Measurements from ENCODE around the gene VAV1. TPM values are rescaled to one million over a fixed set of nuclear protein-coding genes. Genes with fewer than 3 reads are reported as not detected.

Gene VAV1
- total and polyA plus RNA-seq, 10 of the 15 experiments (the other 5 are each of a cell fraction or from before 2014, with no cell fraction given): 1.6 to 76.8 (median 40.7) TPM

Small RNA genes within 50 kb of the gene (microRNA-seq; reads per million reads assigned to microRNA genes)
- gene MIR6791: 0.75 reads per million

Other genes with a start within 250 kb of the VAV1 start
Only the 7 nearest of the 9 such genes appear.
- 421 and 441 TPM in 2 replicates for gene CD70, start 181.6 kb upstream of the VAV1 start, total RNA-seq (2014; rRNA removed)
- gene CD70, start 181.6 kb upstream of the VAV1 start, total RNA-seq (2014; rRNA removed; fragmentation: Illumina TruSeq; extraction: Trizol): 151 and 155 TPM in 2 replicates
- 269 and 285 TPM in 2 replicates for gene CD70, start 181.6 kb upstream of the VAV1 start, total RNA-seq (2021)
- 117 and 262 TPM in 2 replicates for gene CD70, start 181.6 kb upstream of the VAV1 start, polyA plus RNA-seq (2011; rRNA removed)
- 9.4 and 52.9 TPM in 2 replicates for gene CD70, start 181.6 kb upstream of the VAV1 start, polyA plus RNA-seq (2014; fragmentation: Illumina TruSeq; extraction: Trizol)
- 10 to 100 TPM; 16.4 to 35.8 TPM for gene CD70, start 181.6 kb upstream of the VAV1 start, polyA plus RNA-seq (2014; fragmentation: Nextera tagmentation; extraction: Ambion mirVana)
- gene CD70, start 181.6 kb upstream of the VAV1 start, polyA plus RNA-seq (2014; rRNA removed): 405 and 437 TPM in 2 replicates
- gene CD70, start 181.6 kb upstream of the VAV1 start, polyA plus RNA-seq (2016; fragmentation: Nextera tagmentation; extraction: Ambion mirVana): 100 to 1,000 TPM; 348 to 371 TPM
- gene TNFSF14, start 102.5 kb upstream of the VAV1 start, total RNA-seq (2014; rRNA removed): 37.2 and 38.9 TPM in 2 replicates
- gene TNFSF14, start 102.5 kb upstream of the VAV1 start, total RNA-seq (2014; rRNA removed; fragmentation: Illumina TruSeq; extraction: Trizol): 30.6 and 31.4 TPM in 2 replicates
- 36.7 and 40.5 TPM in 2 replicates for gene TNFSF14, start 102.5 kb upstream of the VAV1 start, total RNA-seq (2021)
- 17.3 and 21.7 TPM in 2 replicates for gene TNFSF14, start 102.5 kb upstream of the VAV1 start, polyA plus RNA-seq (2011; rRNA removed)
- gene TNFSF14, start 102.5 kb upstream of the VAV1 start, polyA plus RNA-seq (2014; fragmentation: Illumina TruSeq; extraction: Trizol): 34.2 and 34.7 TPM in 2 replicates
- 1 to 10 TPM; 4.3 to 5.7 TPM for gene TNFSF14, start 102.5 kb upstream of the VAV1 start, polyA plus RNA-seq (2014; fragmentation: Nextera tagmentation; extraction: Ambion mirVana)
- 26.6 and 29.4 TPM in 2 replicates for gene TNFSF14, start 102.5 kb upstream of the VAV1 start, polyA plus RNA-seq (2014; rRNA removed)
- 10 to 100 TPM; 30.0 to 31.2 TPM for gene TNFSF14, start 102.5 kb upstream of the VAV1 start, polyA plus RNA-seq (2016; fragmentation: Nextera tagmentation; extraction: Ambion mirVana)
- gene C3, start 52.1 kb upstream of the VAV1 start, total RNA-seq (2014; rRNA removed): 0.28 and 1.6 TPM in 2 replicates
- 0.54 and 1.1 TPM in 2 replicates for gene C3, start 52.1 kb upstream of the VAV1 start, total RNA-seq (2014; rRNA removed; fragmentation: Illumina TruSeq; extraction: Trizol)
- 5.9 and 6.7 TPM in 2 replicates for gene C3, start 52.1 kb upstream of the VAV1 start, total RNA-seq (2021)
- 1.1 and 1.9 TPM in 2 replicates for gene C3, start 52.1 kb upstream of the VAV1 start, polyA plus RNA-seq (2011; rRNA removed)
- 0.79 and 3.0 TPM in 2 replicates for gene C3, start 52.1 kb upstream of the VAV1 start, polyA plus RNA-seq (2014; fragmentation: Illumina TruSeq; extraction: Trizol)
- 1 to 10 TPM in 1 of 2 experiments, under 1 TPM in 1; 0.64 to 2.7 TPM for gene C3, start 52.1 kb upstream of the VAV1 start, polyA plus RNA-seq (2014; fragmentation: Nextera tagmentation; extraction: Ambion mirVana)
- 0.95 and 2.2 TPM in 2 replicates for gene C3, start 52.1 kb upstream of the VAV1 start, polyA plus RNA-seq (2014; rRNA removed)
- under 1 TPM; 0.20 to 0.25 TPM for gene C3, start 52.1 kb upstream of the VAV1 start, polyA plus RNA-seq (2016; fragmentation: Nextera tagmentation; extraction: Ambion mirVana)
- gene GPR108, start 35.1 kb upstream of the VAV1 start, total RNA-seq (2014; rRNA removed): 63.1 and 67.7 TPM in 2 replicates
- gene GPR108, start 35.1 kb upstream of the VAV1 start, total RNA-seq (2014; rRNA removed; fragmentation: Illumina TruSeq; extraction: Trizol): 42.7 and 43.8 TPM in 2 replicates
- 64.7 and 71.0 TPM in 2 replicates for gene GPR108, start 35.1 kb upstream of the VAV1 start, total RNA-seq (2021)
- gene GPR108, start 35.1 kb upstream of the VAV1 start, polyA plus RNA-seq (2011; rRNA removed): 33.6 and 56.2 TPM in 2 replicates
- gene GPR108, start 35.1 kb upstream of the VAV1 start, polyA plus RNA-seq (2014; fragmentation: Illumina TruSeq; extraction: Trizol): 28.9 and 56.1 TPM in 2 replicates
- 10 to 100 TPM in 1 of 2 experiments, 1 to 10 TPM in 1; 4.4 to 17.6 TPM for gene GPR108, start 35.1 kb upstream of the VAV1 start, polyA plus RNA-seq (2014; fragmentation: Nextera tagmentation; extraction: Ambion mirVana)
- gene GPR108, start 35.1 kb upstream of the VAV1 start, polyA plus RNA-seq (2014; rRNA removed): 81.1 and 87.2 TPM in 2 replicates
- gene GPR108, start 35.1 kb upstream of the VAV1 start, polyA plus RNA-seq (2016; fragmentation: Nextera tagmentation; extraction: Ambion mirVana): 10 to 100 TPM; 57.9 to 63.1 TPM
- 34.6 and 39.5 TPM in 2 replicates for gene TRIP10, start 33.0 kb upstream of the VAV1 start, total RNA-seq (2014; rRNA removed)
- gene TRIP10, start 33.0 kb upstream of the VAV1 start, total RNA-seq (2014; rRNA removed; fragmentation: Illumina TruSeq; extraction: Trizol): 28.1 and 28.5 TPM in 2 replicates
- gene TRIP10, start 33.0 kb upstream of the VAV1 start, total RNA-seq (2021): 48.6 and 52.7 TPM in 2 replicates
- 30.1 and 44.0 TPM in 2 replicates for gene TRIP10, start 33.0 kb upstream of the VAV1 start, polyA plus RNA-seq (2011; rRNA removed)
- 34.7 and 38.5 TPM in 2 replicates for gene TRIP10, start 33.0 kb upstream of the VAV1 start, polyA plus RNA-seq (2014; fragmentation: Illumina TruSeq; extraction: Trizol)
- gene TRIP10, start 33.0 kb upstream of the VAV1 start, polyA plus RNA-seq (2014; fragmentation: Nextera tagmentation; extraction: Ambion mirVana): 1 to 10 TPM in 1 of 2 experiments, under 1 TPM in 1; 0.79 to 2.2 TPM
- 54.5 and 56.3 TPM in 2 replicates for gene TRIP10, start 33.0 kb upstream of the VAV1 start, polyA plus RNA-seq (2014; rRNA removed)
- gene TRIP10, start 33.0 kb upstream of the VAV1 start, polyA plus RNA-seq (2016; fragmentation: Nextera tagmentation; extraction: Ambion mirVana): 10 to 100 TPM; 26.6 to 30.4 TPM
- gene SH2D3A, start 5.3 kb upstream of the VAV1 start, total RNA-seq (2014; rRNA removed): 16.8 and 20.6 TPM in 2 replicates
- gene SH2D3A, start 5.3 kb upstream of the VAV1 start, total RNA-seq (2014; rRNA removed; fragmentation: Illumina TruSeq; extraction: Trizol): 6.0 and 8.7 TPM in 2 replicates
- gene SH2D3A, start 5.3 kb upstream of the VAV1 start, total RNA-seq (2021): 18.8 and 20.6 TPM in 2 replicates
- gene SH2D3A, start 5.3 kb upstream of the VAV1 start, polyA plus RNA-seq (2011; rRNA removed): 4.9 and 6.6 TPM in 2 replicates
- 3.4 and 7.7 TPM in 2 replicates for gene SH2D3A, start 5.3 kb upstream of the VAV1 start, polyA plus RNA-seq (2014; fragmentation: Illumina TruSeq; extraction: Trizol)
- 1 to 10 TPM in 1 of 2 experiments, under 1 TPM in 1; 0.77 to 1.4 TPM for gene SH2D3A, start 5.3 kb upstream of the VAV1 start, polyA plus RNA-seq (2014; fragmentation: Nextera tagmentation; extraction: Ambion mirVana)
- gene SH2D3A, start 5.3 kb upstream of the VAV1 start, polyA plus RNA-seq (2014; rRNA removed): 24.4 and 24.7 TPM in 2 replicates
- gene SH2D3A, start 5.3 kb upstream of the VAV1 start, polyA plus RNA-seq (2016; fragmentation: Nextera tagmentation; extraction: Ambion mirVana): 10 to 100 TPM; 10.3 to 12.9 TPM
- gene ADGRE1, start 114.9 kb downstream of the VAV1 start, total RNA-seq (2014; rRNA removed): 10.2 and 11.3 TPM in 2 replicates
- 8.4 and 9.4 TPM in 2 replicates for gene ADGRE1, start 114.9 kb downstream of the VAV1 start, total RNA-seq (2014; rRNA removed; fragmentation: Illumina TruSeq; extraction: Trizol)
- gene ADGRE1, start 114.9 kb downstream of the VAV1 start, total RNA-seq (2021): 7.9 and 8.9 TPM in 2 replicates
- gene ADGRE1, start 114.9 kb downstream of the VAV1 start, polyA plus RNA-seq (2011; rRNA removed): 25.7 and 35.7 TPM in 2 replicates
- 11.6 and 12.7 TPM in 2 replicates for gene ADGRE1, start 114.9 kb downstream of the VAV1 start, polyA plus RNA-seq (2014; fragmentation: Illumina TruSeq; extraction: Trizol)
- 10 to 100 TPM; 14.4 to 23.7 TPM for gene ADGRE1, start 114.9 kb downstream of the VAV1 start, polyA plus RNA-seq (2014; fragmentation: Nextera tagmentation; extraction: Ambion mirVana)
- gene ADGRE1, start 114.9 kb downstream of the VAV1 start, polyA plus RNA-seq (2014; rRNA removed): 9.4 and 9.7 TPM in 2 replicates
- 1 to 10 TPM; 8.6 TPM for gene ADGRE1, start 114.9 kb downstream of the VAV1 start, polyA plus RNA-seq (2016; fragmentation: Nextera tagmentation; extraction: Ambion mirVana)

All from GM12878 (cell line).